ENCODE data around the gene APOBR.
A peak's percentile ranks its signal among the peaks of the same experiment; 100 is the strongest.

The APOBR gene

GRCh38 chr16:28498666-28499381 lies 4.4 kb downstream of the APOBR start:
- no peak for DNase-seq

GRCh38 chr16:28499854-28500253 lies 5.4 kb downstream of the APOBR start:
- DNase-seq, result no peak

- DNase-seq, result peak; percentile 90
Observed at GRCh38 chr16:28500476-28501180, 6.2 kb downstream of the APOBR start.

- DNase-seq, result no peak
Observed at GRCh38 chr16:28501258-28502232, 7.1 kb downstream of the APOBR start.

- no peak for DNase-seq
Observed at GRCh38 chr16:28502290-28502689, 7.8 kb downstream of the APOBR start.

GRCh38 chr16:28503470-28504259 lies 9.2 kb downstream of the APOBR start:
- no peak for DNase-seq

GRCh38 chr16:28504707-28505404 lies 10.4 kb downstream of the APOBR start:
- DNase-seq, result no peak

- DNase-seq, result peak; percentile 77
Observed at GRCh38 chr16:28505489-28506137, 11.2 kb downstream of the APOBR start.

- DNase-seq, result no peak
Observed at GRCh38 chr16:28511031-28511430, 16.6 kb downstream of the APOBR start.

GRCh38 chr16:28511801-28512789 lies 17.7 kb downstream of the APOBR start:
- no peak for DNase-seq

GRCh38 chr16:28513484-28514181 lies 19.2 kb downstream of the APOBR start:
- DNase-seq, result no peak

- no peak for DNase-seq
Observed at GRCh38 chr16:28514246-28514645, 19.8 kb downstream of the APOBR start.

- DNase-seq, result no peak
Observed at GRCh38 chr16:28520672-28521071, 26.2 kb downstream of the APOBR start.

GRCh38 chr16:28521436-28521835 lies 27.0 kb downstream of the APOBR start:
- DNase-seq, result no peak

GRCh38 chr16:28522792-28523191 lies 28.3 kb downstream of the APOBR start:
- no peak for DNase-seq

- DNase-seq, result peak; percentile 62
Observed at GRCh38 chr16:28524681-28525171, 30.3 kb downstream of the APOBR start.

GRCh38 chr16:28526201-28527099 lies 32.0 kb downstream of the APOBR start:
- no peak for DNase-seq

Measured in inflammatory macrophage treated with lipopolysaccharide for 4 hours (primary cell).